ENCODE results near the gene RETNLB. TPM values are rescaled to one million over a fixed set of nuclear protein-coding genes. Genes with fewer than 3 reads are reported as not detected.

Gene RETNLB
- polyA plus RNA-seq, 1 of the 3 experiments (the other 2 are of a cell fraction) = not detected

DNA sequence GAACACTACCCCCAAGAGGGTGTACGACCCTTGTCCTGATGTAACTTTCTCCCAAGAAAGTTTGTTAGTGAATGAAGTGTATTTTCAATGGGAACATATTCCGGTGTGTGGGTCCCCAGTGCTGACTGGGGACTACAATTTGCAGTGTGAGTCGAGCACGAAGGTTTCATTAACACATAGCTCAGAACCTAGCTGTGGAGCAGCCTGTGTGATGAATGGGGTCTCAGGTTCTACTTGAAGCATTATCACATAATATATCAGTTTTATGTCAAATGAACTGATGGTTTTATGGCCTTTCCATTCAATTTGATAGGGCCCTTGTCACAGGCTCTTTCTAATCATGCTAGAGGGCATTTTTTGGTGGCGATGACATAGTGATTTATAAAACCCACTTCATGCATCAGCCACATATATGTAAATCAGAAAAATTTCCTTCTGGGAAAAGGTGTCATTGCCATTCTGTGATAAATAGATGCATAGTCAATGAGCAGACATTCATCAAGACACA, 44.1 kb downstream of the RETNLB start:
- Histone ChIP-seq H3K27me3 (ENCODE audit: insufficient read depth) (no peaks in the 10 kb centered on the region), H4K20me1 (ENCODE audit: insufficient read depth) (no peaks in the 10 kb centered on the region), H3K36me3 (replicated peaks in 1 of 2; ENCODE audit: control insufficient read depth in 1 of 2, insufficient read depth in 2 of 2, low read length in 1 of 2) (no peaks in the 10 kb centered on the region), H3K9me2 (no peaks in the 10 kb centered on the region), H3K27ac (ENCODE audit: low read depth in 2 of 2, low read length in 1 of 2) (no peak overlapping the region), H3K4me3 (ENCODE audit: low read depth in 2 of 2, low read length in 1 of 2) (no peak overlapping the region), H3K9me3 (no peaks in the 10 kb centered on the region), H3K79me2 (ENCODE audit: insufficient read depth) (no peaks in the 10 kb centered on the region), H3F3A (replicated peaks; ENCODE audit: insufficient read depth) (no peaks in the 10 kb centered on the region), H3K4me2 (no peak overlapping the region), H3K4me1 (ENCODE audit: control insufficient read depth in 1 of 2, insufficient read depth in 2 of 2, low read depth in 1 of 2, low read length in 1 of 2) (peaks cover 0 to under 1% of the 10 kb centered on the region in 2 experiments; a peak in 1 of 4 replicates), H2AFZ (ENCODE audit: low read depth) (no peak overlapping the region), H3K9ac (no peak overlapping the region)
- DNase-seq = no peak
- TF ChIP-seq USF2 (IDR thresholded peaks at IDR 0.05; ENCODE audit: borderline replicate concordance, low read depth, low read length) (no peak), YY1 (IDR thresholded peaks at IDR 0.05; ENCODE audit: low read depth) (no peak), TCF12 (IDR thresholded peaks at IDR 0.05) (no peak), NRF1 (IDR thresholded peaks at IDR 0.05; ENCODE audit: low read depth, low read length) (no peak), GABPA (IDR thresholded peaks at IDR 0.05; ENCODE audit: low read depth) (no peak), IRF3 (IDR thresholded peaks at IDR 0.05; ENCODE audit: low read depth, low read length) (no peak)
- WGBS (ENCODE audit: low lambda C conversion rate) = 65% methylated on average over 5 of the region's 5 CpGs
- POLR2A ChIA-PET = no interaction called here
- CTCF ChIA-PET = no interaction called here

Small RNAs within 50 kb of the gene (small RNA-seq; reads per million reads assigned to genes)
- 0 reads per million in 7 experiments for gene AC092185.1

Other genes with a start within 250 kb of the RETNLB start
- 2.1 and 3.2 TPM in 2 replicates for gene MYH15, start 246.8 kb downstream of the RETNLB start, polyA plus RNA-seq (2012; rRNA removed)
- 6.9 and 7.1 TPM in 2 replicates for gene CIP2A, start 168.0 kb downstream of the RETNLB start, polyA plus RNA-seq (2012; rRNA removed)
- 6.3 and 9.2 TPM in 2 replicates for gene DZIP3, start 167.7 kb downstream of the RETNLB start, polyA plus RNA-seq (2012; rRNA removed)
- not detected in 2 replicates for gene TRAT1, start 65.4 kb upstream of the RETNLB start, polyA plus RNA-seq (2012; rRNA removed)
- not detected in 2 replicates for gene GUCA1C, start 196.5 kb upstream of the RETNLB start, polyA plus RNA-seq (2012; rRNA removed)